HCT116 (cell line): ENCODE data around the gene TARBP2. TPM values are rescaled to one million over a fixed set of nuclear protein-coding genes. Genes with fewer than 3 reads are reported as not detected.
A peak's percentile ranks its signal among the peaks of the same experiment; 100 is the strongest.

ENCODE experiments used
- ATAC-seq: fragments of 200-7000 bp; cut with Tn5 transposase; 2 replicates; pipeline ENCODE4 v1.9.1; 2020; ENCODE audit warnings: mild to moderate bottlenecking, moderate library complexity
- BruUV-seq: library from RNA; stranded (reverse); fragments of 400-500 nt; replicated peaks from 2 replicates; lab custom pipeline; 2021; lab: Mats Ljungman, UMichigan
- CTCF ChIA-PET: fragments of 300-600 bp; sonication (Branson Sonifier 250); formaldehyde crosslinking; loops from one replicate; lab custom pipeline; 2021; ENCODE audit warnings: antibody characterized with exemption; lab: Charles Lee
- POLR2A ChIA-PET: fragments of 300-600, 350-600 bp; sonication (Branson Sonifier 250); formaldehyde crosslinking; loops from one replicate; lab custom pipeline; 2021; ENCODE audit warnings: antibody characterized with exemption; lab: Charles Lee
- RAD21 ChIA-PET, 2 experiments: fragments of 300-600 bp; sonication (Branson Sonifier 250); formaldehyde crosslinking; loops; one replicate each; lab custom pipeline; 2023; ENCODE audit warnings: low total read pairs in 2 of 2; ENCODE audit not compliant: uncharacterized antibody in 2 of 2, unreplicated experiment in 2 of 2, low non-redundant PET in 1 of 2; lab: Charles Lee
- DNase-seq: peaks from one replicate; pipeline ENCODE4 v3.0.0-alpha.2; 2010; ENCODE audit warnings: low read depth, low spot score
- H2AFZ ChIP-seq: fragments of 200-600 bp; shearing (Covaris generic), sonication (generic); 2 replicates; pipeline ENCODE4 v1.6.1; 2017; ENCODE audit warnings: low read depth, mixed run types, mixed read lengths, antibody characterized with exemption, low read length; ENCODE audit not compliant: poor library complexity, severe bottlenecking
- H3K27ac ChIP-seq: 2 replicates; pipeline ENCODE4 v1.5.1; 2012; ENCODE audit warnings: low read depth, low read length
- H3K27me3 ChIP-seq: fragments of 200-600 bp; sonication (generic); 2 replicates; pipeline ENCODE4 v1.6.1; 2016; ENCODE audit warnings: mixed run types, low read length, mixed read lengths; ENCODE audit not compliant: insufficient read depth
- H3K36me3 ChIP-seq, 2 experiments: fragments of 200-500 bp in 1 of 2; fragments of 200-600 bp in 1 of 2; sonication (Bioruptor generic) in 1 of 2; sonication (generic) in 1 of 2; 2 replicates each; pipeline versions ENCODE4 v1.5.1 to v1.6.1; 2014 to 2016; ENCODE audit warnings: low read length in 2 of 2, inconsistent platforms in 1 of 2, mixed read lengths in 1 of 2, mixed run types in 1 of 2; ENCODE audit not compliant: insufficient read depth in 2 of 2, control insufficient read depth in 1 of 2
- H3K4me1 ChIP-seq, 2 experiments: fragments of 200-600 bp in 1 of 2; sonication (generic) in 1 of 2; 2 replicates each; pipeline versions ENCODE4 v1.5.1 to v1.6.1; 2012 to 2017; ENCODE audit warnings: low read length in 2 of 2, inconsistent platforms in 1 of 2, mild to moderate bottlenecking in 1 of 2, mixed read lengths in 1 of 2, mixed run types in 1 of 2, moderate library complexity in 1 of 2; ENCODE audit not compliant: insufficient read depth in 2 of 2, control insufficient read depth in 1 of 2
- H3K4me2 ChIP-seq: fragments of 200-600 bp; sonication (generic); 2 replicates; pipeline ENCODE4 v1.6.1; 2017; ENCODE audit warnings: mixed run types, low read length, mixed read lengths
- H3K4me3 ChIP-seq, 2 experiments: fragments of 200-600 bp in 1 of 2; sonication (generic) in 1 of 2; replicated peaks in 1 of 2; 2 replicates each; pipeline ENCODE4 v1.5.1; 2011 to 2016; ENCODE audit warnings: low read length in 2 of 2, control low read depth in 1 of 2, low read depth in 1 of 2, mild to moderate bottlenecking in 1 of 2, mixed read lengths in 1 of 2, mixed run types in 1 of 2
- H3K79me2 ChIP-seq: fragments of 200-600 bp; sonication (generic); 2 replicates; pipeline ENCODE4 v1.6.1; 2017; ENCODE audit warnings: mild to moderate bottlenecking, mixed run types, low read length, moderate library complexity, mixed read lengths; ENCODE audit not compliant: insufficient read depth
- H3K9ac ChIP-seq: fragments of 200-600 bp; sonication (generic); 2 replicates; pipeline ENCODE4 v1.6.1; 2016; ENCODE audit warnings: low read length, mixed read lengths
- H3K9me2 ChIP-seq: fragments of 200-600 bp; sonication (generic), shearing (Covaris generic); 2 replicates; pipeline ENCODE4 v1.6.1; 2017; ENCODE audit warnings: mixed run types, mild to moderate bottlenecking, moderate library complexity; ENCODE audit not compliant: insufficient read depth
- H3K9me3 ChIP-seq, 2 experiments: fragments of 200-500 bp in 1 of 2; fragments of 200-600 bp in 1 of 2; sonication (Bioruptor generic) in 1 of 2; sonication (generic) in 1 of 2; 2 replicates each; pipeline ENCODE4 v1.6.1; 2014 to 2017; ENCODE audit warnings: low read length in 2 of 2, mixed read lengths in 2 of 2, inconsistent platforms in 1 of 2, low read depth in 1 of 2, mild to moderate bottlenecking in 1 of 2, mixed run types in 1 of 2, moderate library complexity in 1 of 2; ENCODE audit not compliant: control insufficient read depth in 1 of 2, insufficient read depth in 1 of 2
- H4K20me1 ChIP-seq: fragments of 200-600 bp; sonication (generic), shearing (Covaris generic); 2 replicates; pipeline ENCODE4 v1.6.1; 2017; ENCODE audit warnings: mixed run types, mild to moderate bottlenecking, moderate library complexity; ENCODE audit not compliant: insufficient read depth
- CBX3 ChIP-seq: IDR thresholded peaks from 2 replicates; pipeline ENCODE4 v1.6.1; 2012; ENCODE audit warnings: low read depth
- CEBPB ChIP-seq: IDR thresholded peaks from 2 replicates; pipeline ENCODE4 v1.6.1; 2012; ENCODE audit warnings: low read depth
- CTCF ChIP-seq, 3 experiments: fragments of 200-600 bp in 1 of 3; sonication (generic) in 1 of 3; IDR thresholded peaks in 2 of 3; conservative IDR thresholded peaks in 1 of 3; 2 replicates each; pipeline ENCODE4 v1.5.1; 2012 to 2017; ENCODE audit warnings: low read depth in 2 of 3, low read length in 2 of 3, antibody characterized with exemption in 1 of 3, borderline replicate concordance in 1 of 3, control low read depth in 1 of 3, mild to moderate bottlenecking in 1 of 3, mixed read lengths in 1 of 3, mixed run types in 1 of 3, moderate library complexity in 1 of 3; ENCODE audit not compliant: insufficient read depth in 1 of 3
- EGR1 ChIP-seq: IDR thresholded peaks from 2 replicates; pipeline ENCODE4 v1.6.1; 2012; ENCODE audit warnings: low read depth
- ELF1 ChIP-seq: IDR thresholded peaks from 2 replicates; pipeline ENCODE4 v1.6.1; 2012; ENCODE audit warnings: low read depth, borderline replicate concordance
- FOSL1 ChIP-seq: IDR thresholded peaks from 2 replicates; pipeline ENCODE4 v1.6.1; 2012; ENCODE audit warnings: low read depth
- JUND ChIP-seq: IDR thresholded peaks from 2 replicates; pipeline ENCODE4 v1.6.1; 2012
- MAX ChIP-seq: IDR thresholded peaks from 2 replicates; pipeline ENCODE4 v1.6.1; 2012
- POLR2A ChIP-seq: IDR thresholded peaks from 2 replicates; pipeline ENCODE4 v1.7.0; 2011; ENCODE audit warnings: borderline replicate concordance; ENCODE audit not compliant: insufficient read depth, insufficient read length; ENCODE audit errors: extremely low read depth
- POLR2AphosphoS5 ChIP-seq: IDR thresholded peaks from 2 replicates; pipeline ENCODE4 v1.6.1; 2011; ENCODE audit warnings: mild to moderate bottlenecking, low read depth, low read length, moderate library complexity
- RAD21 ChIP-seq: IDR thresholded peaks from 2 replicates; pipeline ENCODE4 v1.6.1; 2012; ENCODE audit warnings: low read depth, mild to moderate bottlenecking
- REST ChIP-seq: IDR thresholded peaks from 2 replicates; pipeline ENCODE4 v1.6.1; 2012; ENCODE audit warnings: low read depth
- SP1 ChIP-seq: IDR thresholded peaks from 2 replicates; pipeline ENCODE4 v1.6.1; 2012; ENCODE audit warnings: low read depth
- YY1 ChIP-seq: IDR thresholded peaks from 2 replicates; pipeline ENCODE4 v1.6.1; 2011; ENCODE audit warnings: low read length, low read depth, moderate library complexity, mild to moderate bottlenecking; ENCODE audit not compliant: insufficient replicate concordance; ENCODE audit errors: extremely low read depth
- ZBTB33 ChIP-seq: IDR thresholded peaks from 2 replicates; pipeline ENCODE4 v1.6.1; 2011; ENCODE audit warnings: mild to moderate bottlenecking, low read length, moderate library complexity; ENCODE audit not compliant: insufficient replicate concordance; ENCODE audit errors: extremely low read depth
- ZNF274 ChIP-seq: fragments of 200-500 bp; sonication (Bioruptor generic); IDR thresholded peaks from 2 replicates; pipeline ENCODE4 v1.6.1; 2014; ENCODE audit warnings: mild to moderate bottlenecking, low read depth, low read length, inconsistent platforms
- intact Hi-C: fragments of 100-400 bp; cut with micrococcal nuclease; formaldehyde crosslinking; loops from 2 replicates; pipeline ENCODE4 v1.10.0; 2022
- total RNA-seq: library from RNA; stranded (reverse); gene quantifications from one replicate; pipeline ENCODE4 v1.2.1, GENCODE V29; 2021; ENCODE audit not compliant: unreplicated experiment

TARBP2 gene
- total RNA-seq, 1 experiment from 2014 or later: 40.1 TPM

GRCh38 chr12:53508534-53509170 lies 7.6 kb downstream of the TARBP2 start:
- Histone ChIP-seq H3K4me1 (peaks cover 0 to 6% of the 10 kb centered on the region in 2 experiments; a peak in 1 of 4 replicates), H3K9me3 (no peaks in the 10 kb centered on the region), H3K36me3 (peaks cover 5 to 12% of the 10 kb centered on the region in 2 experiments; a peak in 3 of 4 replicates), H3K4me3 (no peak overlapping the region), H2AFZ (no peak overlapping the region), H3K4me2 (no peak overlapping the region), H3K9me2 (no peaks in the 10 kb centered on the region), H4K20me1 (no peaks in the 10 kb centered on the region), H3K27me3 (no peaks in the 10 kb centered on the region), H3K79me2 (no peaks in the 10 kb centered on the region), H3K27ac (0 out of 2 replicates have a peak overlapping the region, but pooled peaks have one; percentile 23), H3K9ac (no peak overlapping the region)
- BruUV-seq: no TSS peak
- ATAC-seq (peak; percentile 98), DNase-seq (no peak)
- intact Hi-C loops: loop anchor here (1.0 to 2.0 kb wide), 3 partner anchors 88 to 184 kb away; no protein-coding TSS in a partner anchor
- RAD21 ChIA-PET: interaction anchor here (0.7 to 1.4 kb wide), 3 partner anchors 32 to 163 kb away, joined by 3 to 5 read pairs (median 5); no protein-coding TSS in a partner anchor
- TF ChIP-seq YY1: peak; percentile 32
- no peak for TF ChIP-seq ZNF274
- TF ChIP-seq RAD21: no peak
- TF ChIP-seq CTCF (IDR thresholded peaks at IDR 0.05 in 2 of 3, conservative IDR thresholded peaks at IDR 0.05 in 1 of 3; ENCODE audit: borderline replicate concordance in 1 of 3, insufficient read depth in 1 of 3, low read depth in 2 of 3, low read length in 2 of 3): peak in 2 of 3 experiments; percentile 94 to 95; a peak in 4 of 6 replicates
- no peak for TF ChIP-seq CEBPB
- no peak for TF ChIP-seq FOSL1
- no peak for TF ChIP-seq REST
- no peak for TF ChIP-seq POLR2A
- TF ChIP-seq ELF1: no peak
- TF ChIP-seq MAX: no peak
- TF ChIP-seq JUND: no peak
- TF ChIP-seq CBX3: no peak
- no peak for TF ChIP-seq SP1
- 0 out of 2 replicates have a peak, but pooled peaks have one; percentile 21 for TF ChIP-seq POLR2AphosphoS5
- no peak for TF ChIP-seq ZBTB33
- no peak for TF ChIP-seq EGR1
- CTCF ChIA-PET: interaction anchor here (0.6 to 2.8 kb wide), 17 partner anchors 9 to 350 kb away, joined by 3 to 21 read pairs (median 5); partner anchors contain the start of genes AAAS, ATP5MC2, MAP3K12 and SP1
- POLR2A ChIA-PET: interaction anchor here (1.0 kb wide), 1 partner anchor 235 kb away, joined by 3 read pairs; no protein-coding TSS in a partner anchor
